Osteocyte (in vitro differentiated cells): ENCODE measurements around the gene UGT1A6. TPM values are rescaled to one million over a fixed set of nuclear protein-coding genes. Genes with fewer than 3 reads are reported as not detected.
A peak's percentile ranks its signal among the peaks of the same experiment; 100 is the strongest.

Experiments
- DNase-seq: peaks from one replicate; pipeline ENCODE4 v3.0.0; 2021; ENCODE audit warnings: mixed read lengths; ENCODE audit not compliant: unreplicated experiment; ENCODE audit errors: extremely low spot score
- H3K27ac Mint-ChIP-seq: one replicate; pipeline ENCODE4 v1.8.0; 2021; ENCODE audit warnings: mild to moderate bottlenecking, mixed read lengths; ENCODE audit not compliant: unreplicated experiment
- H3K27me3 Mint-ChIP-seq: one replicate; pipeline ENCODE4 v1.8.0; 2021; ENCODE audit warnings: mixed read lengths; ENCODE audit not compliant: unreplicated experiment
- H3K36me3 Mint-ChIP-seq: one replicate; pipeline ENCODE4 v1.8.0; 2021; ENCODE audit warnings: mixed read lengths; ENCODE audit not compliant: unreplicated experiment
- H3K4me1 Mint-ChIP-seq: one replicate; pipeline ENCODE4 v1.8.0; 2021; ENCODE audit warnings: mixed read lengths; ENCODE audit not compliant: unreplicated experiment
- H3K4me3 Mint-ChIP-seq: one replicate; pipeline ENCODE4 v1.8.0; 2021; ENCODE audit warnings: mild to moderate bottlenecking, moderate library complexity, mixed read lengths; ENCODE audit not compliant: unreplicated experiment
- H3K9me3 Mint-ChIP-seq: one replicate; pipeline ENCODE4 v1.8.0; 2021; ENCODE audit warnings: mixed read lengths; ENCODE audit not compliant: unreplicated experiment
- total RNA-seq: library from RNA; stranded (reverse); gene quantifications from 2 replicates; pipeline ENCODE4 v1.2.1, GENCODE V29; 2021
- TF ChIP-seq, protein P1 (sequence below): fragments of 200-600 bp; sonication (generic); IDR thresholded peaks from 2 replicates; pipeline ENCODE4 v1.5.0; 2021; ENCODE audit warnings: antibody characterized with exemption, mild to moderate bottlenecking, moderate library complexity

The UGT1A6 gene
- total RNA-seq, 1 donor from 2014 or later = not detected

DNA sequence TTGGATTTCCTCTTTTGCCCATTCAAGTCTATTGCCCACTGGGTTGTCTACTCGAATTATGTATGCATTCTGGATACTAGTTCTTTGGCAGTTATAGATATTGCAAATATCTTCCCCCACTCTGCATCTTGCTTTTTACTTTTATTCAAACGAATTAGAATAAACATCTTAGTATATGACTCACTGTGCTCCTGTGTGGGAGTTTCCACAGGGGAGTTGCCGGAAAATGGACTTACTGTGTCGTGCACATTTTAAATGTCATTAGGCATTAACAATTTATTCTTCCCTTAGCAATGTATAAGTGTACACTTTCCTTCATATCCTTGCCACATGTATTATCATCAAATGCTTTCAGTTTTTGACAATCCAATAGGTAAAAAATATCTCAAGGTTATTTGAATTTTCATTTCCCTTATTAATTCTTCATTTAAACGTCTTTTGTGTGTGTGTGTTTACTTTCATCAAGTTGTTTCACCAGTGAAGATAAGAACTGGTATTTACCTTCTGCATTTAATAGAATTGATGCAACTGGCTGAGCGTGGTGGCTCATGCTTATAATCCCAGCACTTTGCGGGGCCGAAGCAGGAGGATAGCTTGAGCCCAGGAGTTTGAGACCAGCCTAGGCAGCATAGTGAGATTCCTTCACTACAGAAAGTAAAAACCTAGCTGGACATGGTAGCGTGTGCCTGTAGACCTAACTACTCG lies 15.4 kb downstream of the UGT1A6 start:
- Mint-ChIP-seq H3K4me3 (no peak overlapping the region), H3K27ac (no peak overlapping the region), H3K9me3 (peaks cover 9% of the 10 kb centered on the region), H3K36me3 (peaks cover 4% of the 10 kb centered on the region), H3K4me1 (peaks cover 24% of the 10 kb centered on the region), H3K27me3 (no peaks in the 10 kb centered on the region)
- DNase-seq = no peak
- TF ChIP-seq, protein P1, sequence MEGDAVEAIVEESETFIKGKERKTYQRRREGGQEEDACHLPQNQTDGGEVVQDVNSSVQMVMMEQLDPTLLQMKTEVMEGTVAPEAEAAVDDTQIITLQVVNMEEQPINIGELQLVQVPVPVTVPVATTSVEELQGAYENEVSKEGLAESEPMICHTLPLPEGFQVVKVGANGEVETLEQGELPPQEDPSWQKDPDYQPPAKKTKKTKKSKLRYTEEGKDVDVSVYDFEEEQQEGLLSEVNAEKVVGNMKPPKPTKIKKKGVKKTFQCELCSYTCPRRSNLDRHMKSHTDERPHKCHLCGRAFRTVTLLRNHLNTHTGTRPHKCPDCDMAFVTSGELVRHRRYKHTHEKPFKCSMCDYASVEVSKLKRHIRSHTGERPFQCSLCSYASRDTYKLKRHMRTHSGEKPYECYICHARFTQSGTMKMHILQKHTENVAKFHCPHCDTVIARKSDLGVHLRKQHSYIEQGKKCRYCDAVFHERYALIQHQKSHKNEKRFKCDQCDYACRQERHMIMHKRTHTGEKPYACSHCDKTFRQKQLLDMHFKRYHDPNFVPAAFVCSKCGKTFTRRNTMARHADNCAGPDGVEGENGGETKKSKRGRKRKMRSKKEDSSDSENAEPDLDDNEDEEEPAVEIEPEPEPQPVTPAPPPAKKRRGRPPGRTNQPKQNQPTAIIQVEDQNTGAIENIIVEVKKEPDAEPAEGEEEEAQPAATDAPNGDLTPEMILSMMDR = no peak

DNA sequence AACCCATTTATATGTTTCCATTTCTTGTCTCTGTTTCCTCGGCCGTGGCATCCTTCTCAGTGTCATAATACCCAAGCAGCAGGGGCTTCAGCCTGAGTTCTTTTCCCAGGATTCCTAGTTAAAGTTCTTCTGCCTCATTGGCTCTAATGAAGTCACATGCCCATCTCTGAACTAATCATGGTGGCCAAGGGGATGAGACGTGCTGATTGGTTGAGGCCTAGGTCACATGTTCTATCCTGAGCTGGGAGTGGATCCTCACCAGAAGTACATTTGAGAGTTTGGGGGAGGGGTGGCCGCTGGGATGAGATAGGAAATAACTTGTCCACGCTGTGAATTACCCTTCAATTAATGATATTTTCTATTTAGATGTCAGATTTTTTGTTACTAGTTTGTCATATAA lies 16.3 kb downstream of the UGT1A6 start:
- no peak overlapping the region for H3K4me3 Mint-ChIP-seq
- H3K9me3 Mint-ChIP-seq = peaks cover 4% of the 10 kb centered on the region
- no peaks in the 10 kb centered on the region for H3K27me3 Mint-ChIP-seq
- DNase-seq = no peak
- peaks cover 24% of the 10 kb centered on the region for H3K4me1 Mint-ChIP-seq
- no peak overlapping the region for H3K27ac Mint-ChIP-seq
- TF ChIP-seq, protein P1 = no peak
- peaks cover 2% of the 10 kb centered on the region for H3K36me3 Mint-ChIP-seq

DNA sequence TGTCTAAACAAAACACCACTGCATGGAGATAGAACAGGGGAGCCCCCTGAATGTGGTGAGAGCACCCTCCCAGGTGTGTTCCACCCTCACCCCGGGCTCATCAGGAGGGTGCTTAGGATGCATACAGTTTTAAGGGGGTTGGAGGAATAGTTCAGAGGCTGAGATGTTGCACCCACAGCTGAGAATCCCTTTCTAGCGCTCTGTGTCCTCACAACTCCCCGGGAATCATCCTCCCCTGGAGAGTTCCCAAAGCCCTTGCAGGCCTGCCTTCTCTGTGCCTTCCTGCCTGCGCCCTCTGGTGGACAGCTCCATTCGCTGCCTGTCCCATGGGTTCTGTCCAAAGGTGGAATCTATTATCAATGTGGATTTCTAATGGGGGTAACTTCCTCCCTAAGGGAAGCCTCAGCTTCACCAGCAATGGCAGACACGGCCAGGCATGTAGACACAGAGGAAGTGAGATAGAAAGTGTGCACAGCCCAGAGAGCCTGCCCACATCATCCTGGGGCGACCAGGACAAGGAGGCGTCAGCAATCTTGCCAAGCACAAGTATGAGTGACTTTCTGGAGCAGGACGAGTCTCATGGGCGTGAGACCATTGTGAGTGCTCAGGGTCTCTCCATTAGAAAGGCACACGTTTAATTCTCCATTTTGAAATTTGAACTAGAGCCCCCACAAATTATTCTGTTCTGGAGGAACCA lies 18.8 kb downstream of the UGT1A6 start:
- Mint-ChIP-seq H3K27ac (no peak overlapping the region), H3K4me1 (peaks cover 16% of the 10 kb centered on the region), H3K4me3 (no peak overlapping the region), H3K36me3 (no peaks in the 10 kb centered on the region), H3K27me3 (peaks cover 7% of the 10 kb centered on the region), H3K9me3 (no peaks in the 10 kb centered on the region)
- peak; percentile 91 for DNase-seq
- TF ChIP-seq, protein P1 = peak; percentile 96

DNA sequence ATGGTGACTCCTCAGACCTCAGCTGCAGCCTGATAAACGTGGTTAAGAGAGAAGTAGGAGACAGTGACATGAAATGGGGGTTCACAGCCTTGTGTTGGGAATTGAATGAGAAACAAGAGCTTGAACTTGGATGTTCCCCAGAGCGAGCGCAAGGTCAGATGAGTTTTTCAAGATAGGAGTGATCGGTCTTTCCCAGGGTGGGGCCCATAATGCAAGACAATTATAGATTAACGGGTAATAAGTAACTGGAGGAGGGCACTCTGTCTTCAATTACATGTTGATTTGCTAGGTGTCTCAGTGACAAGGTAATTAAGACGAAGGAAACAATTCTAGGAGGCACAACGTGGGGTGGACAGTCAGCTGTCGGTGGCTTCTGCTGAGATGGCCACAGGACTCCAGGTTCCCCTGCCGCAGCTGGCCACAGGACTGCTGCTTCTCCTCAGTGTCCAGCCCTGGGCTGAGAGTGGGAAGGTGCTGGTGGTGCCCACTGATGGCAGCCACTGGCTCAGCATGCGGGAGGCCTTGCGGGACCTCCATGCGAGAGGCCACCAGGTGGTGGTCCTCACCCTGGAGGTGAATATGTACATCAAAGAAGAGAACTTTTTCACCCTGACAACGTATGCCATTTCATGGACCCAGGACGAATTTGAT lies 20.0 kb downstream of the UGT1A6 start, which contains the start of gene UGT1A5:
Gene UGT1A5 (plus strand): TSS at position 297 of the 651 bp plus-strand sequence. CDS start 85 bp downstream, at position 382.
- no peak within 1 kb of the TSS for H3K4me3 Mint-ChIP-seq
- H3K27ac Mint-ChIP-seq = no peak within 1 kb of the TSS
- no peaks in the 10 kb centered on the region for H3K9me3 Mint-ChIP-seq
- peaks cover 13% of the 10 kb centered on the region for H3K4me1 Mint-ChIP-seq
- TF ChIP-seq, protein P1 = no peak
- peaks cover 7% of the 10 kb centered on the region for H3K27me3 Mint-ChIP-seq
- H3K36me3 Mint-ChIP-seq = no peaks in the 10 kb centered on the region
- no peak for DNase-seq

DNA sequence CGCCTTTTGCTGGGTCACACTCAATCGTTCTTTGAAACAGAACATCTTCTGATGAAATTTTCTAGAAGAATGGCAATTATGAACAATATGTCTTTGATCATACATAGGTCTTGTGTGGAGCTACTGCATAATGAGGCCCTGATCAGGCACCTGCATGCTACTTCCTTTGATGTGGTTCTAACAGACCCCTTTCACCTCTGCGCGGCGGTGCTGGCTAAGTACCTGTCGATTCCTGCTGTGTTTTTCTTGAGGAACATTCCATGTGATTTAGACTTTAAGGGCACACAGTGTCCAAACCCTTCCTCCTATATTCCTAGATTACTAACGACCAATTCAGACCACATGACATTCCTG lies 20.5 kb downstream of the UGT1A6 start:
- no peaks in the 10 kb centered on the region for H3K36me3 Mint-ChIP-seq
- no peak overlapping the region for H3K27ac Mint-ChIP-seq
- H3K4me1 Mint-ChIP-seq = peaks cover 8% of the 10 kb centered on the region
- H3K4me3 Mint-ChIP-seq = no peak overlapping the region
- H3K9me3 Mint-ChIP-seq = no peaks in the 10 kb centered on the region
- TF ChIP-seq, protein P1 = no peak
- no peak for DNase-seq
- peaks cover 7% of the 10 kb centered on the region for H3K27me3 Mint-ChIP-seq
